GM19239 (cell line): ENCODE results near the gene SERPINI1.

Experiments
- DNase-seq: peaks from one replicate; pipeline ENCODE4 v3.0.0; 2011; ENCODE audit warnings: low spot score; ENCODE audit not compliant: insufficient read length
- FAIRE-seq: peaks from 2 replicates; lab custom pipeline; 2011; peaks lifted over from hg19 to GRCh38; lab: Jason Lieb, UNC

SERPINI1 gene, protein sequence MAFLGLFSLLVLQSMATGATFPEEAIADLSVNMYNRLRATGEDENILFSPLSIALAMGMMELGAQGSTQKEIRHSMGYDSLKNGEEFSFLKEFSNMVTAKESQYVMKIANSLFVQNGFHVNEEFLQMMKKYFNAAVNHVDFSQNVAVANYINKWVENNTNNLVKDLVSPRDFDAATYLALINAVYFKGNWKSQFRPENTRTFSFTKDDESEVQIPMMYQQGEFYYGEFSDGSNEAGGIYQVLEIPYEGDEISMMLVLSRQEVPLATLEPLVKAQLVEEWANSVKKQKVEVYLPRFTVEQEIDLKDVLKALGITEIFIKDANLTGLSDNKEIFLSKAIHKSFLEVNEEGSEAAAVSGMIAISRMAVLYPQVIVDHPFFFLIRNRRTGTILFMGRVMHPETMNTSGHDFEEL

DNA sequence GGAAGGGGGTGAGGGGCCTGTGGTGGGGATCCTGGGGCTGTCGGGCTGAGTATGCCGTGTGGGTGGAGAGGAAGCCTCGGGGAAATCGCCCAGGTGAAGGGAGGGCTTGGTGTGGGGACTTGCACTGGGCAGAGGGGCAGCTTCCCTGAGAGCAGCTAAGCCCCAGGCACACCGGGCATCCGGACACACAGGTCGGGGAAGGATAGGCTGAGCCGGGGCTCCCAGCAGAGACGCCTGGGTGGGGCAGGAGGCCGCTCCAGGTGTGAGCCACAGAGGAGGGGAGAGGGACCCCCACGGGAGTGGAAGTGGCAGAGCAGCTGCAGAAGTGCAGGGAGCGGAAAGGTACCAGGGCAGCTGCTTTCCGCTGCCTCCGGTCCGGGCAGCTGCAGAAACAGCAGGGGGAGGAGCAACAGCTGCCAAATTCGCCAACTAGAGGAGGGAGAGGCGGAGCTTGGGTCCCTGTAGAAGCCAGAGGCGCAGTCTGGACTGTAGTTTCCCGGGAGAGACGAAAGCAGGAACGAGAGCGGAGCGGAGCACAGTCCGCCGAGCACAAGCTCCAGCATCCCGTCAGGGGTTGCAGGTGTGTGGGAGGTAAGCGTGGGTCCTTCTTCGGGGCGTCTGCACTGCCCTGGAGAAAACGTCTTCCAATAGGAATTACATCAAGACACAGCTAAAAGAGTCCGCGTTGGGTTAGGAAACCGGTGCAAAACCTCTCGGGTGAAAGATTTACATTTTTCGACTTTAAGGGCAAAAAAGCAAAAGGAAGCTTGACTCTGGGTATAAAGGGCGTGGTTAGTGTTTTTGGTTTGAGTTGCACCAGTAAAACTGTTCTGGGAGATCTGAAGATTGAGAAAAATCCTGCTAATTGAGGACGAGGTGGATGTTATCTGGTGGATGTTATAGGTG is at the start of gene SERPINI1:
TSS of gene SERPINI1 (plus strand) at position 489 of the 906 bp plus-strand sequence. CDS start 53,408 bp downstream, outside the sequence.
- FAIRE-seq = peak; percentile 93
- DNase-seq = peak; percentile 19

DNA sequence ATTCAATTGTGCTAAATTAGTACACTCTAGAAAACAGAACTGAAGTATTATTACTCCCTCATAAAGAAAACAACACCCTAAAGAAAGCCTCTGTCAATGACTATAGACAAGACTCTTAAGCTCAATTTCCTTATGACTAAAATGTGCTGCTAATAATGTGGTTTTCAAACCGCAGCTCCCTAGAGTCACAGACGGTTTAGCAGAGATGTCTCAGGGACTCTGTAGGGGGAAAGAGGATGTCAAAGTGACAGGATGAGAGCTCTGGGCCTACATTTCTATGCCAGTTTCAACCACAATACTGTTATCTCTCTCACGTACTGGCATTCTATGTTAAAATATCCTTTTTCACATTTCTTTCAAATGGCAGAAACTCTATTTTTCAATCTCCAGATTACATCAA is 44.2 kb upstream of the SERPINI1 start:
- DNase-seq (peak; percentile 44), FAIRE-seq (peak; percentile 89)

DNA sequence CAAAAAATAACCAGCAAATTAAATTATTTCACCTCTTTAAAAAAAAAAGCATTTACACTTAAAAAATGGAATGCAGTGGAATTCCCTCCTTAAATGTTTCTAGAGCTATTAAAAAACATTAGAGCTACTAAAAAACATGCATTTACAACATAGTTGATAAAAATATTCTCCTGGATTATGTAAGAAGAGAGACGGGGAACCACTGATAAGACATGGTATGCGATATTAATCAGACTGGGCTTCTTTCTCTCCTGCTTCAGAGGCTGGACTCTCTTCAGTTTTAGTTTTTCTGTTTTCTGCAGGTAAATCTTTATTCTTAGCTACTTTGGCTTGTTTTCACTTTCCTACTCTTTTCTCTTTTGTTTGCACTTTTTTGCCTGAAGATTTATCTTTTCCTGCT is 41.4 kb upstream of the SERPINI1 start:
- FAIRE-seq (no peak), DNase-seq (no peak)

DNA sequence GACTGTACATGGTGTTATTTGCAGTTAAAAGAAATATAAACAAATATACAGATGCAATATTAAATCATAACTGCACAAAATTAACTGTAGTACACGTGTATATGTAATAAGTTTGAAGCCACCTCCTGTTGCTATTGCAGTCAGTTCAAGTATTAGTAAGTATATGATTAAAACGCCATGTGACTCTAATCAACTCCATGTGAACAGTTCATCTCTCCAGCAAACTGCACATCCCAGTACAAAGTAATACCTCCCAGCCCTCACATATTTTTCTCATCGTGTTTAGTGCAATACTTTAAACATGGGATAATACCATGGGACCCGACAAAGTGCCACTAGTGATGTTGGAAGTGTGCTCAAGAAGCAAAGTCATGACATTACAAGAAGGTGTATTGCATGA is 35.5 kb upstream of the SERPINI1 start:
- DNase-seq = no peak
- FAIRE-seq = no peak

DNA sequence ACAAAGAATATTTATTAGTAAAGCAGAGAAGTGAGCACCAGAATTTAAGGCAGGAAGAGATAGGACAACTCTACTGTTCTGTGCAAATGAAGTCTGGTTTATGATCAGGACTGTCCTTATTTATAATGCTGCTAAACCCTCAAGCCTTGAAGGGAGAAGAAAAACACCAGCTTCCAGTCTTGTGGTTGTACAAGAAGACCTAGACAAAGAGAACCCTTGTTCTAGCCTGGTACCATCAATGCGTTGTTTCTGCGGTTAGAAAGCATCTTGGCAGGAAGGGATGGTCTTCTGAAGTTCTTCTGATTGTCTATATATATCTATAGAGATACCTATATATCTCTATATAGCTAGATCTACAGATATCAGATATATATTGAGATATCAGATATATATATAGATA is 34.6 kb upstream of the SERPINI1 start:
- FAIRE-seq (no peak), DNase-seq (no peak)

DNA sequence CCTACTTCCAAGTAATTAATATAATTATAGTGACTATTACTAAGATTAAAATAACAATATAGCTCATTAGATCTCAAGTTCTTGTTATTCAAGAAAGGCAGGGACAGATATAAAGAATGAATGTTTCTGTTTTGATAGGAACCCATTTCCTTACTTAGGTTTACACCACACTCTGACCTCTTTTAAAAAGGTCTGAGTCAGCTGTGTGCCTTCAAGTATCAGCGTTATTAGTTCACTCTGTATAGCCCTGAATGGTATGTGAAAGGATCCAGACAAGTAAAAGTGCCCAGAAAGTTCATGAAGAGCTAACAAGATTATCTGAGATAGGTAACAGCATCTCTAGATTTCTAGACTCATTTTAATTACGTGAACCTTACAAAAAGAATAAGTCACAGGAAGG is 29.7 kb upstream of the SERPINI1 start:
- DNase-seq = no peak

DNA sequence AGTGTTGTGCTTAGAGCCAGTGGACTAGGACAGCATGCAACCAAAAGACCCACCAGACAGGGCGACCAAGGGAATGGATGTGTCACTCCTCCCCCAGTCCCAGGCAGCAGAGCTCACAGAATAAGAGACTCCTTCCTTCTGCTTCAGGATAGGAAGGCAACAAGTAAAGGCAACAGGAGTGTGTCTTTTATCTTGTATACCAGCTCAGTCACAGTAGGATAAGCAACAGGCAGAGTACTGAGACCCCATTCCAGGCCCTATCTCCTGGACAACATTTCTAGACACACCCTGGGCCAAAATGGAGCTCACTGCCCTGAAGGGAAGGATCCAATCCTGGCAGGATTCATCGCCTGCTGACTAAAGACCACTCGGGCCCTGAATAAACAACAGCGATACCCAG is 25.8 kb upstream of the SERPINI1 start:
- FAIRE-seq (no peak), DNase-seq (no peak)

More for the DNA sequence above, 29.7 kb upstream of the SERPINI1 start:
- FAIRE-seq = no peak

DNA sequence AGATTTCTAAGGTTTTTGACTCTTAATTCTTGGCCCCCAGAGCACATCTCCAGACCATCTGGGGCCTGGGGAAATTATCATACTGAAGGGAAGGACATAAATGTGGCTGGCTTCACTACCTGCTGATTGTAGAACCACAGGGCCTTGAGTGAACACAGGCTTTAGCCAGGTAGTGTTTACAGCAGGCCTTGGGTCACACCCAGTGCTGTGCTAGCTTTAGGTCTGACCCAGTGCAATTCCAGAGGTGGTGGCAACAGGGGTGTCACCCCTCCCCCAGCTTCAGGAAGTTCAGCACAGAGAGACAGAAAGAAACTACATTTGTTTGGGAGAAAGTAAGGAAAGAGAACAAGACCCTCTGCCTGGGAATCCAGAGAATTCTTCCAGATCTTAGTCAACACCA is 25.0 kb upstream of the SERPINI1 start:
- no peak for FAIRE-seq

DNA sequence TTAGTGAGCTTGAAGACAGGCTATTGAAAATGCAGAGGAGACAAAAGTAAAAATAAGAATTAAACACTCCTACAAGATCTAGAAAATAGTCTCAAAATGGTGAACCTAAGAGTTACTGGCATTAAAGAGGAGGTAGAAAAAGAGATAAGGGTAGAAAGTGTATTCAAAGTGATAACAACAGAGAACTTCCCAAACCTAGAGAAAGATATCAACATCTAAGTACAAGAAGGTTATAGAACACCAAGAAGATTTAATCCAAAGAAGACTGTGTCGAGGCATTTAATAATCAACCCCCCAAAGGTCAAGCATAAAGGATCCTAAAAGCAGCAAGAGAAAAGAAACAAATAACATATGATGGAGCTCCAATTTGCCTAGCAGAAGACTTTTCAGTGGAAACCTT is 24.1 kb upstream of the SERPINI1 start:
- FAIRE-seq = no peak
- DNase-seq = no peak

More for the DNA sequence above, 25.0 kb upstream of the SERPINI1 start:
- DNase-seq = no peak

DNA sequence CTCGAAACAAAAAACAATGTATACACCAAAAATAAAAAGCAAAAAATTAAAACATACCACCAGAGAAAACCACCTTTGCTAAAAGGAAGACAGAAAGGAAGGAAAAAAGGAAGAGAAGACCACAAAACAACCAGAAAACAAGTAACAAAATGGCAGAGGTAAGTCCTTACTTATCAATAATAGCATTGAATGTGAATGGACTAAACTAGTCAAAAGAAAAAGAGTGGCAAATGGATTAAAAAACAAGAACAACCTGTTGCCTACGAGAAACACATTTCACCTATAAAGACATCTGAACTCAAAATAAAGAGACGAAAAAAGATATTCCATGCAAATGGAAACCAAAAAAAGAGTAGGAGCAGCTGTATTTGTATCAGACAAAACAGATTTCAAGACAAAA is 23.1 kb upstream of the SERPINI1 start:
- DNase-seq = no peak
- FAIRE-seq = no peak

DNA sequence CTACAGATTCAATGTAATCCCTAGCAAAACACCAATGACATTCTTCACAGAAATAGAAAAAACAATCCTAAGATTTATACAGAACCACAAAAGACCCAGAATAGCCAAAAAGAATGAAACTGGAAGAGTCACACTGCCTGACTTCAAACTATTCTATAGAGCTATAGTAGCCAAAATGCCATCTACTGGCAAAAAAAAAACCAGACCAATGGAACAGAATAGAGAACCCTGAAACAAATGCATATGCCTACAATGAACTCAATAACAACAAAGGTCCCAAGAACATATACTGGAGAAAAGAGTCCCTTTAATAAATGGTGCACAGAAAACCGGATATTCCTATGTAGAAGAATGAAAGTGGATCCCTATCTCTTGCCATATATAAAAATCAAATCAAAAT is 20.6 kb upstream of the SERPINI1 start:
- DNase-seq (no peak), FAIRE-seq (no peak)

DNA sequence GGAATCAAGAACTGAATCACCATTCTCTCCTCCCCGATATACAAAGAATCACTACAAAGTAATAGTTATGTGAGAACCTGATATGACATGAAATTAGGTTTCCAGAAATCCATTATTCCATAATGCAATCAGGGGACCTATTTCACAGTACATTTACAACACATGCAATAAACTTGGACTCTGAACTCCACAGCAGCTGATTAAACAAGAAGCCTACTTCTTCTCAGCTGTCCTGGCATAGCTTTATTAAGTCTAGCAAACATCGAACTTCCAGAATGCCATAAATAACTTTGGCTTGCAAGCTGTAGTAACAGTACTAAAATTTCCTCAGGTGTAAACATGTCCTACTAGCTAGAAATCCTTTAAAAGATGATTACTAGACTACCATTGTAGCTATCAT is 18.6 kb upstream of the SERPINI1 start:
- DNase-seq (no peak), FAIRE-seq (no peak)

DNA sequence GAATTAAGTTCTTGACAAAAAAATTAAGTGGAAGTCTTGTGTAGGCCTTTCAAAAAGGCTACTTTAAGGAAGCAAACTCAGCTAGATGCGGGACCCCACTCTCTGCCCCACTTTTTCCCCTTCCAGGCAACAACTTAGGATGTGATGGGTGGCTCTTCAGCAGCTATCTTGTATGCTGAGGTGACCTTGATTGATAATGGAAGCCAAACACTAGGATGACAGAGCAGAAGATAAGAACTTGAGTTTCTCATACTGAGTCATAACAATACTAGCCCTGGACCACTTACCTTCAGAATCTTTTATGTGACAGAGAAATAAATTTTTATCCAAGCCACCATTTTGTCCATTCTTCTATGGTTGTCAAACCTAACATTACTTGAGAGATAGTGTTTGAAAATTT is 16.9 kb upstream of the SERPINI1 start:
- no peak for DNase-seq
- no peak for FAIRE-seq

DNA sequence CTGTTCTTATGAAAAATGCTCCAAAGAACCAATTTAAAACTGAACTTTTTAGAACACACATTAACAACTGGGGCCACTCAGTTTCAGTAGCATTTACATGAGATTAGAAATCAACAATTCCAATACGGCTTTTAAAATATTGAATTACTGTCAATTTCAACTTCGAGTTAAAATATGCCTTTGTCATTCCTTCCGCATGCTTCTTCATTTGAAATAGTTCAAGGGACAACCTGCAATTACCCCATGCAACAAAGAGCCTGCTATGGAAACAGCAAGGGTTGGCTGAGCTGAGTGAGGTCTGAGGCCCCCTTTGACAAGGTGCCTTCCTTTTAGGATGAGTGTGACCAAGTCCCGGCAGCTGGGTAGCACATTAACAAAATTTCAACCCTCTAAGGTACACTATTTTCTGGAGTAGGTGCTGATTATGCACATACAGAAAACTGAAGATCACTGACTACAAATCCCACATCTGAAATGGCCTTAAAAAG is 12.5 kb upstream of the SERPINI1 start:
- no peak for FAIRE-seq

DNA sequence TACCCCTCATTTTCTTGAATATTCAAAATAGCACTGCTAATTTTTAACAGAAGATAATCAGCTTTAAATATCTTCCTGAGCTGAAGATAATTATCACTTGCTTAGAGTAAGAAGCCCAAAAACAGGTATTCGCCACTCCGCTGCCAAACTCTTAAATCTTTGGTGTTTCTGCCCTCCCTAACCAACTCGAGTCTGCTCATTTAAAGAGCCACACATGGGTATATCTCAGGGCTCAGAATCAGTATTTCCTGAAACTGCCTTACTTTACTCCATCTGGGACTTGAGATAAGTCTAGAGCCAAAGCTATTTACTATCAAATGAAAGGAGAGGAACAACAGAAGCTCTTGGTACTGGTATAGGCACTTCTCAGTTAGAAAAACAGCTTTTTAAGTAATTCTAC is 11.6 kb upstream of the SERPINI1 start:
- DNase-seq (no peak), FAIRE-seq (no peak)

More for the DNA sequence above, 12.5 kb upstream of the SERPINI1 start:
- no peak for DNase-seq

DNA sequence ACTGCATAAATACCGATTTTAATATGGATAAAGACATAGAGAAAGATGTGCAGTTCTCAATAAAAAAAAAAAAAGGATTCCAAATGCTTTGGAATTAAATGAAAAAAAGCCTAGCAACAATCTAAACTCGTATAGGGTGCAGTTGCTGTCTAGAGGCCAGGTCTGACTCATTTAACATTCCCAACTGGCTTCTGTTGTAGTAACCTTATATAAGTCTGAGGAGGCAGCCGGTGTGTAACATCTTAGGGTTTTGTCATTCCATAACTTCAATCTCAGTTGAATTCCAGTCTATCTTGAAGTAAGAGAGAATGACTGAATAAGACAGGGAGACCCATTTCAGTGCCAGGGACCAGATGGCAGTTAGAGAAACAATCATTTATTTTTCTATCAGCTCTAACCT is 7.3 kb upstream of the SERPINI1 start:
- FAIRE-seq = no peak
- DNase-seq = no peak

DNA sequence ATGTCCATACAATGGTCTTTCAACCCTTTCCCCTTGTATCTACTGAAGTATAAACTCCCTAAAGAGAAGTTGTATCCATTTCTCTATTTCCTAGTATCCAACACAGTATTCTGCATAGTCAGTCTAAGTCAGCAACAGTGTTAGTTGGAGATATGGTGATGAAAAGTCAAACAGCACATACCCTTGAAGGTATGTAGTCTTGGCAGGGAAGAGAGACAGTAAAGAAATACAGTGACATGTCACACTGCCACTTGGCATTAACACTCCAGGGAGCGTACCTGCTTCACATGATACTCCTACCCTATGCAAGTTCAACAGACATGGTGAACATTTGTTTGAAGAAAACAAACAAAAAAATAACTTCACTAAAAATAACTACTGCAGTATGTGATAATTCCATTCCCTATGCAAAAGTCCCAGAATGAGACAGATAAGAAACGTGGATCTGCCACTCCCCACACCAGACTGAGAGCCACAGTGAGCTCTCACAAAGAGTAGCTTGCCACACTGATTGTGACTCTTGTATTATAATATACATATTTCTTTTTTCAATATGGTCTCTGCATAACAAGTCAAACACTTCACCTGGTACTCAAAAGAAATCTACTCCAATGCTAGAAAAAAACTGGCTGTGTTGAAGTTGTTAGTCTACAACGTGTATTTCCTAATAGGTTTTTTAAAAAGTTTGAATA is 6.7 kb upstream of the SERPINI1 start:
- DNase-seq = no peak
- no peak for FAIRE-seq

DNA sequence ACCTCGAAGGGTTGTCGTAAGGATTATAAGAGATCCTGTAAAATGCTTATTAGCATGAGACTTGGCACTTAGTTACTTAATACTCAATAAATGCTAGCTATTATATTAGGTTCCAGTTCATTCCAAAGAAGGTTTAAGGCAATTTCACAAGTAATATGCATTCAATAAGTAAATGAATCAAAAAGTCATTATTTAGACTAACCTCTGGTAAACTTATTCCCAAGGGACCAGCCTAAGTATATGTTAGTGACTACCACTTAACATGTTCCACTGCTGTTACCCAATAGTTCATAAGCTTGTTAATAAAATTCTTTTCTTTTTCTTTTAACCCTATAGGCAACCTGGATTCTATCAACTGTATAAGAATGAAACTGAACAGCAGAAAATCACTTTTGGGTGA is 5.9 kb upstream of the SERPINI1 start:
- FAIRE-seq (no peak), DNase-seq (no peak)

DNA sequence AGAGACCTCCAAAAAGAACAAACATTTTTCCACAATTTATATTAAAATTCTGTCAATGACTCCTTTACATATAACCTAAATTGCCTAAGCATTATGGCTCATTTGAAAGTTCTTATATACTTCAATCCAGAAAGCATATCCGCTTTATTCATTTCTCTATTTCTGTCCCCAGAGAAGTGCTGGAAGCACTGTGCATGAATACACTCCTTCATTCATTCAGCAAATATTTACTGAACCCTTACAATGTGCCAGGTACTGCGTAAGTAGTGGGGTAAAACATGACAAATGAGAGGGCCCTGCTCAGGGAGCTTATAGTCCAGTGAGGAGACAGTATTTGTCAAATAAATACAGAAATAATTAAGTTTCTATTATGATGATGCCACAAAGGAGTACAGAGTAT is 4.1 kb upstream of the SERPINI1 start:
- FAIRE-seq (no peak), DNase-seq (no peak)

DNA sequence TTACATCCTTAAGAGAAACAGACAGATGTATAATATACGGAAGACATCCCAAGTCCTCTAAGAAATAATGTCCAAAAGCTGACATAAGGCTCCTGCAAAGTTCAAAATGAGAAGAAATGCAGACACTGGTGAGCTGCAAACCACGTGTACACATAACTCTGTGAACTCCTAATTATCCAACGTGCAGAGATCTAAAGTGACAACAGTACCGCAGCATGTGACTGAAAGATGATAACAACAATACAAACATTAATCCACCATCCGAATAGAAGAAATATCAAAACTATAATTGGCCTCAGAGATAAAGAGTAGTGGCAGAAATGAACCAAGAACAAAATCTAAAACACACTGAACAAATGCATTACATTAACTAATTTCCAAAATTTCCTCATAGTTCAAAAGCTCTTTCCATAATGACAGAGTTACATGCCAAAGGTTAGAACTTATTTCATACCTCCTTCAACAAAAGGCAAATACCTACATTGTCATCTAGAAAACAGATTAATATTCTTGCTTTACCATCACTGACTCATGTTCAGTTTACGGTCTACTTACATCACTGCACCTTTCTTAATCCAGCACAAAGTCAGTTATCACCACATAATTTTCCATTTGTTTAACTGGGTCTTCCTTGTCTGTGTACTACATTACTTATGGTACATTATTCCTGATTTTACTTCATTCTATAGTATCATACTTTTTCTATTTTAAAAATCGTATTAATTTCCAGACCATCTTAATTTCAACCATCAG is 3.0 kb upstream of the SERPINI1 start:
- DNase-seq (no peak), FAIRE-seq (no peak)
